Uterus (tissue), 2 donors: ENCODE measurements around the gene TRAPPC12.

ENCODE experiments used
- CTCF ChIP-seq, 4 experiments: fragments of 200-600 bp in 2 of 4; fragments of 450-650 bp in 2 of 4; sonication (generic) in 2 of 4; IDR thresholded peaks; one replicate each; pipeline ENCODE4 v1.5.1; 2016 to 2019; ENCODE audit warnings: antibody characterized with exemption in 4 of 4, mild to moderate bottlenecking in 2 of 4, moderate library complexity in 1 of 4
- POLR2A ChIP-seq, 2 donors: fragments of 450-650 bp; IDR thresholded peaks; one replicate each; pipeline ENCODE4 v1.6.1; 2016; ENCODE audit warnings: antibody characterized with exemption in 2 of 2, mild to moderate bottlenecking in 1 of 2, moderate library complexity in 1 of 2

- no peak for TF ChIP-seq POLR2A (IDR thresholded peaks at IDR 0.05)
- no peak for TF ChIP-seq CTCF (IDR thresholded peaks at IDR 0.05)
Measured at GRCh38 chr2:3483986-3484960, 104.8 kb downstream of the TRAPPC12 start.
